Smooth muscle cell (in vitro differentiated cells): Measurements from ENCODE around the gene GRPR. TPM values are rescaled to one million over a fixed set of nuclear protein-coding genes. Genes with fewer than 3 reads are reported as not detected.

Source experiments
- DNase-seq: peaks from one replicate; lab custom pipeline; 2025; ENCODE audit not compliant: unreplicated experiment; lab: John Stamatoyannopoulos, UW
- H2AFZ ChIP-seq: fragments of 200-600 bp; sonication (generic); 2 replicates; pipeline ENCODE4 v1.6.0; 2016; ENCODE audit warnings: antibody characterized with exemption, low read depth, mild to moderate bottlenecking
- H3F3A ChIP-seq: fragments of 200-600 bp; sonication (generic); 2 replicates; pipeline ENCODE4 v1.6.0; 2017; ENCODE audit warnings: antibody characterized with exemption, low read depth
- H3K27ac ChIP-seq: fragments of 200-600 bp; sonication (generic); 2 replicates; pipeline ENCODE4 v1.5.1; 2016; ENCODE audit warnings: low read depth, mild to moderate bottlenecking
- H3K27me3 ChIP-seq: fragments of 200-600 bp; sonication (generic); 2 replicates; pipeline ENCODE4 v1.6.1; 2016; ENCODE audit warnings: low read depth, mild to moderate bottlenecking
- H3K36me3 ChIP-seq: fragments of 200-600 bp; sonication (generic); 2 replicates; pipeline ENCODE4 v1.5.1; 2016; ENCODE audit warnings: low read depth
- H3K4me1 ChIP-seq: fragments of 200-600 bp; sonication (generic); 2 replicates; pipeline ENCODE4 v1.5.1; 2016; ENCODE audit warnings: low read depth
- H3K4me2 ChIP-seq: fragments of 200-600 bp; sonication (generic); 2 replicates; pipeline ENCODE4 v1.6.0; 2016; ENCODE audit warnings: mild to moderate bottlenecking
- H3K4me3 ChIP-seq: fragments of 200-600 bp; sonication (generic); 2 replicates; pipeline ENCODE4 v1.5.1; 2016; ENCODE audit warnings: mild to moderate bottlenecking
- H3K79me2 ChIP-seq: fragments of 200-600 bp; sonication (generic); 2 replicates; pipeline ENCODE4 v1.6.0; 2016; ENCODE audit warnings: low read depth, mild to moderate bottlenecking
- H3K9ac ChIP-seq: fragments of 200-600 bp; sonication (generic); 2 replicates; pipeline ENCODE4 v1.6.0; 2016; ENCODE audit warnings: low read depth
- H3K9me3 ChIP-seq: fragments of 200-600 bp; sonication (generic); replicated peaks from 2 replicates; pipeline ENCODE4 v1.5.1; 2016; ENCODE audit warnings: low read depth
- H4K20me1 ChIP-seq: fragments of 200-600 bp; sonication (generic); 2 replicates; pipeline ENCODE4 v1.6.0; 2016; ENCODE audit warnings: low read depth
- CTCF ChIP-seq: fragments of 200-600 bp; sonication (generic); IDR thresholded peaks from 2 replicates; pipeline ENCODE4 v1.5.1; 2017; ENCODE audit warnings: borderline replicate concordance, mild to moderate bottlenecking, antibody characterized with exemption; ENCODE audit not compliant: insufficient read depth, poor library complexity, severe bottlenecking
- whole genome bisulfite sequencing: methylation state at CpG from one replicate; pipeline ENCODE4 v1.1.7; 2016; ENCODE audit warnings: low lambda C conversion rate; 5-methylcytosine and 5-hydroxymethylcytosine counted together
- polyA plus RNA-seq: library from polyadenylated mRNA; unstranded; fragments of >200 nt; fragmentation: Nextera tagmentation; extraction: Ambion mirVana; gene quantifications from 2 replicates; pipeline ENCODE4 v1.2.1, GENCODE V29; 2016
- total RNA-seq: library from RNA; depleted of rRNA; stranded (reverse); fragments of >200 nt; gene quantifications from 2 replicates; pipeline ENCODE4 v1.2.3, GENCODE V29; 2014

Gene GRPR
- total and polyA plus RNA-seq, 2 experiments from 2014 or later, result 1.7 to 4.3 TPM

- no peaks in the 10 kb centered on the region for H4K20me1 ChIP-seq
- peaks cover 3% of the 10 kb centered on the region for H3F3A ChIP-seq
- no peak overlapping the region for H3K27ac ChIP-seq
- no peak overlapping the region for H3K4me3 ChIP-seq
- H2AFZ ChIP-seq, result peak overlapping the region; percentile 34
- no peak for DNase-seq
- TF ChIP-seq CTCF, result no peak
- no peaks in the 10 kb centered on the region for H3K27me3 ChIP-seq
- H3K36me3 ChIP-seq, result no peaks in the 10 kb centered on the region
- no peaks in the 10 kb centered on the region for H3K9me3 ChIP-seq
- H3K4me2 ChIP-seq, result no peak overlapping the region
- no peak overlapping the region for H3K9ac ChIP-seq
- H3K4me1 ChIP-seq, result peaks cover 5% of the 10 kb centered on the region
- H3K79me2 ChIP-seq, result peaks cover 3% of the 10 kb centered on the region
- WGBS, result 61% methylated on average over 5 of the region's 5 CpGs
These were observed 3.8 kb upstream of the GRPR start for GRCh38 chrX:16119353-16120220.

GRCh38 chrX:16120431-16120830, 2.9 kb upstream of the GRPR start:
- Histone ChIP-seq H3K27me3 (no peaks in the 10 kb centered on the region), H3K9me3 (no peaks in the 10 kb centered on the region), H3F3A (peaks cover 3% of the 10 kb centered on the region), H3K79me2 (peaks cover 11% of the 10 kb centered on the region), H3K27ac (no peak overlapping the region), H2AFZ (peak overlapping the region; percentile 34), H3K4me3 (no peak overlapping the region), H4K20me1 (no peaks in the 10 kb centered on the region), H3K4me1 (peaks cover 5% of the 10 kb centered on the region), H3K9ac (no peak overlapping the region), H3K36me3 (no peaks in the 10 kb centered on the region), H3K4me2 (no peak overlapping the region)
- TF ChIP-seq CTCF, result no peak
- 92% methylated on average over 3 of the region's 3 CpGs for WGBS
- no peak for DNase-seq

- Histone ChIP-seq H2AFZ (peak overlapping the region; percentile 86), H3K4me1 (peaks cover 5% of the 10 kb centered on the region), H3K36me3 (no peaks in the 10 kb centered on the region), H3K4me2 (peak overlapping the region; percentile 85), H3F3A (peaks cover 3% of the 10 kb centered on the region), H3K27ac (no peak overlapping the region), H3K27me3 (no peaks in the 10 kb centered on the region), H3K4me3 (peak overlapping the region; percentile 41), H3K9ac (no peak overlapping the region), H3K9me3 (no peaks in the 10 kb centered on the region), H4K20me1 (no peaks in the 10 kb centered on the region), H3K79me2 (peaks cover 37% of the 10 kb centered on the region)
- no peak for TF ChIP-seq CTCF
- 44% methylated on average over 7 of the region's 7 CpGs for WGBS
- no peak for DNase-seq
These were observed 836 bp downstream of the GRPR start for GRCh38 chrX:16124201-16124600.
